ENCODE results near the gene CLTB. TPM values are rescaled to one million over a fixed set of nuclear protein-coding genes. Genes with fewer than 3 reads are reported as not detected.

The CLTB gene
- total RNA-seq, 1 experiment from 2014 or later = 34.5 TPM

DNA sequence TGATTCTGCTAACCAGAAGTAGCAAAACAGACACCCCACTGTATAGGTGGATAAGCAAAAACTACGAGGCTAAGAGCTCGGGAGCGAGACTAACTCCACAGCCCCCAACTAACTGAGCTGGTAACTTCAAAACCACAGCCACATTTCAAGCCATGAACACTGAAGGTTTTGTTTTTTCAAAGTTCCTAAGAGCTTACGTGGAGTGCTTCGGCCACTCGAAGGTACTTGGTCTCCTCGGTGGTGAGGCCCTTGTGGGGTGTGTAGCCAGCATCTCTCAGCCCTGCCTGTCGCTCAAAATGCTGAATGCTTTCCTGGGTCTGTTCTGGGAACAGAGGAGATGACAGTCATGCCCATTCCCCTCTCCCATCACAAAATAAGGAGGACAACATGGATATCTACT lies 65.9 kb downstream of the CLTB start:
- Histone ChIP-seq H3K4ac (ENCODE audit: low read depth, low read length) (no peak overlapping the region), H3K18ac (ENCODE audit: insufficient read length, low read depth, low read length) (no peak overlapping the region), H3K27ac (ENCODE audit: insufficient read length, low read depth, low read length) (no peak overlapping the region), H4K91ac (ENCODE audit: insufficient read length, low read depth, low read length) (no peak overlapping the region), H3K14ac (ENCODE audit: insufficient read depth, low read length) (no peak overlapping the region), H3K79me1 (ENCODE audit: insufficient read depth, low read depth, low read length, poor library complexity, severe bottlenecking) (peaks cover 3% of the 10 kb centered on the region), H3K9ac (ENCODE audit: extremely low read depth, insufficient read length, low read length) (no peak overlapping the region), H3K4me1 (ENCODE audit: insufficient read depth, low read length) (no peaks in the 10 kb centered on the region), H2BK12ac (ENCODE audit: insufficient read length, low read depth, low read length) (no peak overlapping the region), H2BK20ac (ENCODE audit: low read depth, low read length, poor library complexity, severe bottlenecking) (no peak overlapping the region), H3T11ph (ENCODE audit: low read length) (no peak overlapping the region), H3K4me2 (ENCODE audit: insufficient read depth, insufficient read length, low read length) (no peak overlapping the region), H3K23ac (ENCODE audit: insufficient read length, low read depth, low read length) (no peak overlapping the region), H2AK5ac (ENCODE audit: insufficient read length, low read length) (no peak overlapping the region), H3K23me2 (ENCODE audit: insufficient read length, low read depth, low read length, poor library complexity, severe bottlenecking) (no peaks in the 10 kb centered on the region), H4K20me1 (ENCODE audit: control insufficient read depth, insufficient read depth, insufficient read length) (no peaks in the 10 kb centered on the region), H2BK120ac (ENCODE audit: low read depth, low read length, poor library complexity, severe bottlenecking) (no peak overlapping the region), H2AFZ (ENCODE audit: low read length) (no peak overlapping the region), H3K27me3 (ENCODE audit: insufficient read depth, low read length) (no peaks in the 10 kb centered on the region), H3K56ac (ENCODE audit: insufficient read length, low read depth, low read length) (no peak overlapping the region), H3K79me2 (ENCODE audit: insufficient read depth, low read length) (no peaks in the 10 kb centered on the region), H4K8ac (replicated peaks; ENCODE audit: insufficient read length, low read depth, low read length) (no peak overlapping the region), H4K5ac (ENCODE audit: insufficient read length, low read depth, low read length) (no peak overlapping the region), H2BK15ac (ENCODE audit: low read depth, low read length) (no peak overlapping the region), H2BK5ac (ENCODE audit: insufficient read length, low read length) (no peak overlapping the region), H3K9me3 (ENCODE audit: control insufficient read depth, low read depth, low read length) (no peaks in the 10 kb centered on the region)
- Mint-ChIP-seq H3K27me3 (ENCODE audit: low read depth) (no peaks in the 10 kb centered on the region), H3K36me3 (ENCODE audit: insufficient read depth in 1 of 3, low read depth in 3 of 3) (peaks cover 48 to 96% (median 89%) of the 10 kb centered on the region in 3 experiments), H3K4me1 (no peaks in the 10 kb centered on the region), H3K4me3 (no peak overlapping the region), H3K27ac (no peak overlapping the region), H3K9me3 (no peaks in the 10 kb centered on the region)
- DNase-seq = no peak
- TF ChIP-seq CTCF (conservative IDR thresholded peaks at IDR 0.05) = no peak
- WGBS (ENCODE audit: extremely low coverage, insufficient read length, low lambda C conversion rate) = no CpG with 5 or more reads among the region's 8 CpGs

Data from H9 (cell line).